Measurements from ENCODE around the gene C1orf35. TPM values are rescaled to one million over a fixed set of nuclear protein-coding genes. Genes with fewer than 3 reads are reported as not detected.
A peak's percentile ranks its signal among the peaks of the same experiment; 100 is the strongest.

C1orf35 gene
- total and polyA plus RNA-seq, 9 of the 15 experiments (the other 6 are each of a cell fraction or from before 2014, with no cell fraction given) = 3.2 to 48.7 (median 12.5) TPM

DNA sequence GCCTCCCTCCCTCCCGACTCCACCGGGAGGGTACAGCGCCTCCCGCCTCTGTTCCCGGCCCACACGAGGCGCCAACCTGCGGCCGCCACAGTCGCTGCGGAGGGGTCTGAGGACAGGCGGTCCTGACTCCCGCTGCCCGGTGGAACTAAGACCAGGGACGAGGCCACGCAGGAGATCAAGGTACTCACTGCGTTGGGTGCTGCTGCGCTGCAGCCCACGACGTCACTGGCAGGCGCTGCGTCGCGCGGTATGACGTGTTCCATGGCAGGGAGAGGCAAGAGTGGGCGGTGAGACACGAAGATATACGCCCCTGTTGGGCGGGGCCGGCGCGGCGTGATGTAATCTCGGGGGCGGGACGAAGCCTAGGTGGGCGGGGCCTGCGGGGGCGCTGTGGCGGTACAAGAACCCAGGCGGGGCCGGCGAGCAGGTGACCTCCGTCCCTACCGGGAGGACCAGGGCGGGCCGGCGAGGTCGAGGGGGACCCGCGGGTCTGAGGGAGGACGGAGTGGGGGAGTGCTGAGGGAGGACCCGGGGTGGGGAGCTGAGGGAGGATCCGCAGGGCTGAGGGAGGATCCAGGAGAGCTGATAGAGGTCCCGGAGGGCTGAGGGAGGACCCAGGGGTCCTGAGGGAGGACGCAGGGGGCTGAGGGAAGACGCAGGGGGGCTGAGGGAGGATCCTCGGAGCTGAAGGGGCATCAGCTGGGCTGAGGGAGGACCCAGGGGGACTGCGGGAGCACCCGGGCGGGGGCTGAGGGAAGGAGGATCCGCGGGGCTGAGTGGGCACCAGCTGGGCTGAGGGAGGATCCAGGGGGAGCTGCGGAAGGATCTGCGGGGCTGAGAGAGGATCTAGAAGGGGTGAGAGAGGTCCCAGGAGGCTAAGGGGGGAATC, 6.2 kb upstream of the C1orf35 start, which contains the start of gene MRPL55 (continued):
- peak; percentile 28; the same call in 1 of the 2 replicates for TF ChIP-seq POLR2H (tag; IDR thresholded peaks at IDR 0.05; ENCODE audit: low read depth)
- 0 out of 2 replicates have a peak, but pooled peaks have one; percentile 62 for TF ChIP-seq ZNF431 (CRISPR knock-in tag; IDR thresholded peaks at IDR 0.05)
- TF ChIP-seq BRCA1 (IDR thresholded peaks at IDR 0.05) = no peak
- peak; percentile 83; the same call in 1 of the 2 replicates for TF ChIP-seq BRCA1 (CRISPR knock-in tag; IDR thresholded peaks at IDR 0.05)
- TF ChIP-seq MBD2 (IDR thresholded peaks at IDR 0.05; ENCODE audit: borderline replicate concordance, low read depth) = peak; percentile 91
- TF ChIP-seq SMAD3 (CRISPR knock-in tag; conservative IDR thresholded peaks at IDR 0.05) = no peak
- no peak for TF ChIP-seq ETV1 (tag; conservative IDR thresholded peaks at IDR 0.05; ENCODE audit: low read depth)
- peak; percentile 97 for TF ChIP-seq ATF7 (IDR thresholded peaks at IDR 0.05)
- TF ChIP-seq TARDBP (IDR thresholded peaks at IDR 0.05) = 0 out of 2 replicates have a peak, but pooled peaks have one; percentile 71
- TF ChIP-seq, protein P1, sequence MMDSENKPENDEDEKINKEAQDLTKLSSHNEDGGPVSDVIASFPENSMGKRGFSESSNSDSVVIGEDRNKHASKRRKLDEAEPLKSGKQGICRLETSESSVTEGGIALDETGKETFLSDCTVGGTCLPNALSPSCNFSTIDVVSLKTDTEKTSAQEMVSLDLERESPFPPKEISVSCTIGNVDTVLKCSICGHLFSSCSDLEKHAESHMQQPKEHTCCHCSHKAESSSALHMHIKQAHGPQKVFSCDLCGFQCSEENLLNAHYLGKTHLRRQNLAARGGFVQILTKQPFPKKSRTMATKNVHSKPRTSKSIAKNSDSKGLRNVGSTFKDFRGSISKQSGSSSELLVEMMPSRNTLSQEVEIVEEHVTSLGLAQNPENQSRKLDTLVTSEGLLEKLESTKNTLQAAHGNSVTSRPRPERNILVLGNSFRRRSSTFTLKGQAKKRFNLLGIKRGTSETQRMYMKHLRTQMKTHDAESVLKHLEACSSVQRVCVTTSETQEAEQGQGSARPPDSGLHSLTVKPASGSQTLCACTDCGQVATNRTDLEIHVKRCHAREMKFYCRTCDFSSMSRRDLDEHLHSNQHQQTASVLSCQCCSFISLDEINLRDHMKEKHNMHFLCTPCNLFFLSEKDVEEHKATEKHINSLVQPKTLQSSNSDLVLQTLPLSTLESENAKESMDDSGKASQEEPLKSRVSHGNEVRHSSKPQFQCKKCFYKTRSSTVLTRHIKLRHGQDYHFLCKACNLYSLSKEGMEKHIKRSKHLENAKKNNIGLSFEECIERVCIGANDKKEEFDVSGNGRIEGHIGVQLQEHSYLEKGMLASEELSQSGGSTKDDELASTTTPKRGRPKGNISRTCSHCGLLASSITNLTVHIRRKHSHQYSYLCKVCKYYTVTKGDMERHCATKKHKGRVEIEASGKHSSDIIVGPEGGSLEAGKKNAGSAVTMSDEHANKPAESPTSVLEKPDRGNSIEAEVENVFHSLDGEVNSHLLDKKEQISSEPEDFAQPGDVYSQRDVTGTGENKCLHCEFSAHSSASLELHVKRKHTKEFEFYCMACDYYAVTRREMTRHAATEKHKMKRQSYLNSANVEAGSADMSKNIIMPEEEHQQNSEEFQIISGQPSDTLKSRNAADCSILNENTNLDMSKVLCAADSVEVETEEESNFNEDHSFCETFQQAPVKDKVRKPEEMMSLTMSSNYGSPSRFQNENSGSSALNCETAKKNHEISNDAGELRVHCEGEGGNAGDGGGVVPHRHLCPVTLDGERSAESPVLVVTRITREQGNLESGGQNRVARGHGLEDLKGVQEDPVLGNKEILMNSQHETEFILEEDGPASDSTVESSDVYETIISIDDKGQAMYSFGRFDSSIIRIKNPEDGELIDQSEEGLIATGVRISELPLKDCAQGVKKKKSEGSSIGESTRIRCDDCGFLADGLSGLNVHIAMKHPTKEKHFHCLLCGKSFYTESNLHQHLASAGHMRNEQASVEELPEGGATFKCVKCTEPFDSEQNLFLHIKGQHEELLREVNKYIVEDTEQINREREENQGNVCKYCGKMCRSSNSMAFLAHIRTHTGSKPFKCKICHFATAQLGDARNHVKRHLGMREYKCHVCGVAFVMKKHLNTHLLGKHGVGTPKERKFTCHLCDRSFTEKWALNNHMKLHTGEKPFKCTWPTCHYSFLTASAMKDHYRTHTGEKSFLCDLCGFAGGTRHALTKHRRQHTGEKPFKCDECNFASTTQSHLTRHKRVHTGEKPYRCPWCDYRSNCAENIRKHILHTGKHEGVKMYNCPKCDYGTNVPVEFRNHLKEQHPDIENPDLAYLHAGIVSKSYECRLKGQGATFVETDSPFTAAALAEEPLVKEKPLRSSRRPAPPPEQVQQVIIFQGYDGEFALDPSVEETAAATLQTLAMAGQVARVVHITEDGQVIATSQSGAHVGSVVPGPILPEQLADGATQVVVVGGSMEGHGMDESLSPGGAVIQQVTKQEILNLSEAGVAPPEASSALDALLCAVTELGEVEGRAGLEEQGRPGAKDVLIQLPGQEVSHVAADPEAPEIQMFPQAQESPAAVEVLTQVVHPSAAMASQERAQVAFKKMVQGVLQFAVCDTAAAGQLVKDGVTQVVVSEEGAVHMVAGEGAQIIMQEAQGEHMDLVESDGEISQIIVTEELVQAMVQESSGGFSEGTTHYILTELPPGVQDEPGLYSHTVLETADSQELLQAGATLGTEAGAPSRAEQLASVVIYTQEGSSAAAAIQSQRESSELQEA (IDR thresholded peaks at IDR 0.05; ENCODE audit: low read depth) = no peak
- TF ChIP-seq RBM22 (IDR thresholded peaks at IDR 0.05; ENCODE audit: low read depth, low read length, poor library complexity, severe bottlenecking) = peak; percentile 52
- no peak for TF ChIP-seq THRAP3 (IDR thresholded peaks at IDR 0.05; ENCODE audit: borderline replicate concordance)
- 0 out of 2 replicates have a peak, but pooled peaks have one; percentile 12 for TF ChIP-seq STAG1 (CRISPR knock-in tag; IDR thresholded peaks at IDR 0.05; ENCODE audit: borderline replicate concordance)
- TF ChIP-seq MIER1 (IDR thresholded peaks at IDR 0.05; ENCODE audit: low read depth) = 0 out of 2 replicates have a peak, but pooled peaks have one; percentile 62
- TF ChIP-seq KDM4B (IDR thresholded peaks at IDR 0.05; ENCODE audit: borderline replicate concordance in 2 of 2, low read depth in 1 of 2) = 0 out of 4 replicates have a peak, but pooled peaks of 1 of the 2 experiments have one; percentile 17
- TF ChIP-seq TAF1 (IDR thresholded peaks at IDR 0.05; ENCODE audit: control insufficient read depth, extremely low read depth, insufficient read depth, low read length, severe bottlenecking) = peak; percentile 88
- 0 out of 2 replicates have a peak, but pooled peaks have one; percentile 24 for TF ChIP-seq LARP7 (IDR thresholded peaks at IDR 0.05)
- TF ChIP-seq CBFA2T3 (IDR thresholded peaks at IDR 0.05) = 0 out of 2 replicates have a peak, but pooled peaks have one; percentile 15
- peak; percentile 81; the same call in 1 of the 2 replicates for TF ChIP-seq CBFB (CRISPR knock-in tag; IDR thresholded peaks at IDR 0.05)
- TF ChIP-seq PCBP2 (IDR thresholded peaks at IDR 0.05; ENCODE audit: low read depth, low read length, poor library complexity, severe bottlenecking) = no peak
- TF ChIP-seq SMARCC2 (IDR thresholded peaks at IDR 0.05; ENCODE audit: low read depth) = no peak
